Measurements from ENCODE around the gene APOO.

APOO gene

DNA sequence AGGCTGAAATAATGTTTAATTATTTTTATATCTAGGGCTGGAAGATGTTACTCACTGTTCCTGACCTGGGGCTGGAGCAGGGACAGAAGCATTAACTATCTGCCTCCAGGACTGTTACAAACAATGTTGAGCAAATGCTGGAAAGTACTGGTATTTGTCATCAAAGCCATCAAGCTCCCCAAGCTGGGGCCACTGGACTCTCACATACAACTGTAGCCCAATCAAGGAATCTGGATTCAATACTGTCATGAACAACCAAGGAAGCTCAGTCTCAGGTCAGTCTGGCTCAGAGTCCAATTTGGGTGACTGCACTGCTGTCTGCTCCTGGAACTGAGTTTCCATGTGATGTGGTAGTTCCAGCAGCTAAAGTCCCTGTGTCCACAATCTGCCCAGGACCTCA is 50.4 kb downstream of the APOO start:
- no peak for DNase-seq

DNA sequence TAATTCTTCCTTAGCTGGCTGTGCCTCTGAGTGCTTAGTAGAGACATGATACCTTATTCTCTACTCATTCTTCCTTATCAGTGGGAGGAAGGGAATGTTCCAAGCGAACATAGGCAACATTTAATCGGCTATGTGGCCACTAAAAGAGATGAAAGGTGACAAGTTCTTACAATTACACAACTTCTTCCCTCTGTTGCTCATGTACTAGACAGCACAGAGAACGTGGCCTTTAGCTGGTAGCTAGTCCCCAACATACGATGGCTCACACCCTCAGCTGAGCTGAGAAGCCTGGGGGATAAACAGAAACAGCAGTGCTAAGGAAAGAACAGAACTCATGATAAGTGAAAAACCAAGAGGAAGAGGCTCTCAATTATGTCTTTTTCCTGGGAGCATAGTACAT is 52.2 kb downstream of the APOO start:
- DNase-seq = no peak

DNA sequence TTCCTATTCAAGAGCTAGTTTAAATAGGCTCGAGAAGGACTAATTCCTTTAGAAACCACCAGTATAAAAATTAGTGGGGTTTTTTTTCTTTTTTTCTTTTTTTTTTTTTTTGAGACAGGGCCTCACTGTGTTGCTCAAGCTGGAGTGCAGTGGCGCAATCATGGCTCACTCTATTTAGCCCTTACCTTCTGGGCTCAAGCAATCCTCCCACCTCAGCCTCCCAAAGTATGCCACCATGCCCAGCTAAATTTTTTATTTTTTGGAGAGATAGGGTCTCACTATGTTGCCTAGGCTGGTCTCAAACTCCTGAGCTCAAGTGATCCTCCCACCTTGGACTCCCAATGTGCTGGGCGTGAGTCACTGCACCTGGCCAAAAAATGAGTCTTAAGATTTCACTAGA is 52.8 kb downstream of the APOO start:
- no peak for DNase-seq

DNA sequence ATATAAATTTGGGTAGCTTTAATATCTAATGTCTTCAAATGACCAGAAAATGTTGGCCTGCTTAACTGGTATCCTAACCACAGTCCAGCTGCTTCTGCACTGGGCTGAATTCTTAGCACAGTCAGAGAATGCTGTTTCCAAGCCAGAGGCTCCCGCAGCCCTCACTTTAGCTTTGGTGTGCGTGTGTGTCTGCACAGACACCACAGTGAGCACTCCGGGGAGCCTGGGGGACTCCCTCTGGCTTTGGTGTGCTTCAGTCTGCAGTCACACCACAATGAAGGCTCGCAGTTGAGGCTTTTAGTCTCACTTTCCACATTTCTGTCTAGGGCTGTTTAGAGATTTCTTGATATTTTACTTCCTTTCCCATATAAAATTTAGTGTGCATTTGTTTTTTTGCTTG is 53.6 kb downstream of the APOO start:
- DNase-seq = no peak

DNA sequence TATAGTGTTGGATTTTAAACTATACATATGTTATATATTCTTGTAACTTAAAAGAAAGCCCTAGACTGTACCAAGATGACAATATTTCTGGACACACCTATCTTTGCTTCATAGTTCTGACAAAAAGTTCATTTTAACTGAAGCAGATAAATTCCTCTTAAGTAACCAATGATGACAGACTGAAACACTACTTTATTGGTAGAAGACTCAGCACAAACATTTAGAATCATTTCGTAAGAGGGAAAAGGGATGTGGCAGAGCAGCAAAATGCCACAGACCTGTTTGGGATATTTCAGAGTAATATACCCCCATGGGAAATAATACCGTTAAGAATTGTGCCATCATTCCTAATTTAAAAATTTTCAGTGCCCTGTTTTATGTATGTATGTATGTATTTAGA is 56.2 kb downstream of the APOO start:
- no peak for DNase-seq

DNA sequence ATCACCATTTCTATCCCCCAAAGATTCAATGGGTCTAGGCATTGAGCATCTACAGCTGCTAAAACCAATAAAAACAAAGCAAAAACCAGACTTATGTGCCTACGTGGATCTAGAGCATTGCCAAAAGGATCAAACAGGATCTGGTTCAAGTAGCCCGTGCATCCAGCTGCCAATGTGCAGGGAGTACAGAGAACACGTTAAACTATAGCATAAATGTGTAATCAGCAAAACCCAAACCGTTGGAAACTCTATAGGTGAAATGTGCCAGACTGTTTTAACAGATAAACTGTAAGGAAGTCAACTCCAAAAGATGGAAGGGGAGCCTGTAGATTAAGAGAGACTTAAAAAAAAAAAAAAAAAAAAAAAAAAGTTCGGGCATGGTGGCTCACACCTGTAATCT is 58.5 kb downstream of the APOO start:
- DNase-seq = no peak

DNA sequence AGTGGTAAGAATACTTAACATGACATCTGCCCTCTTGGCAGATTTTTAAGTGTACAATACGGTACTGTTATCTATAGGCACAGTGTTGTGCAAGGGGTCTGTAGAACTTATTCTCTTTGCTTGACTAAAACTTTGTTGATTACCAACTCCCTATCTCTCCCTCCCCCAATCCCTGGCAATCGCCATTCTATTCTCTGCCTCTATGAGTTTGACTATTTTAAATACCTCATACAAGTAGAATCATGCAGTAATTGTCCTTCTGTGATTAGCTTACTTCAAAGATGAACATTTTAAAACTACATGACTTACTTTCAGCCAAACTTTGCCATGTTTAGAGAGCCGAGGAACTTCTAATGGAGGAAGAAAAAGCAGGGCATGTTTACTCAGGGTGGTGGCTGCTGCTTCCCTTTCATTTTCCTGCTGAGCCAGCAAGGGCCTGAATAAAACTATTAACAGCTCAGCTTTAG is 62.4 kb downstream of the APOO start:
- no peak for DNase-seq

DNA sequence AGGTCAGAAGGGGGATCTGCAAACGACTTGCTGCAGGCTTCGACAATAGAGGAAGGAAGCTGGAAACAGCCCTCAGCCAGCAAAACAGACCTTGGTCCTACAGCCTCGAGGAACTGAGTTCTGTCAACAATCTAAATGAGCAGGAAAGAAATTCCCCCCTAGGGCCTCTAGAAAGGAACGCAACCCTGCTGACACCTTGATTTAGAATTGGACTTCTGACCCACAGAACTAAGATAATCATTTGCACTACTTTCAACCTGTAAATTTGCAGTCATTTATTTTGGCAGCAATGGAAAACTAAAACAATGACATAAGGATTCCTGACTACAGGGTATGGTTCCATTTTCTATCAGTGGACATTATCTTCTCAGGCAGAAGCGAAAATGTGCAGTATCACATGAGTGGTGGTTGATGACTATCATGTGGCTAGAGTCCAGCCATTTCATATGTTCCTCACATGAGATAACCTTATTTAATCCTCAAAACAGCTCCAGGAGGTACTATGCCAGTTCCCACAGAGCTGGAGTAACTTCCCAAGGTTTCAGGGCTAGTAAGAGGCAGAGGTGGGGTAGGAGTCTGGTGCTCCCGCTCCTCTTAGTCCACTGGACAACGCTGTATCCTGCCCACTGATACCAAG is 63.1 kb downstream of the APOO start:
- no peak for DNase-seq

DNA sequence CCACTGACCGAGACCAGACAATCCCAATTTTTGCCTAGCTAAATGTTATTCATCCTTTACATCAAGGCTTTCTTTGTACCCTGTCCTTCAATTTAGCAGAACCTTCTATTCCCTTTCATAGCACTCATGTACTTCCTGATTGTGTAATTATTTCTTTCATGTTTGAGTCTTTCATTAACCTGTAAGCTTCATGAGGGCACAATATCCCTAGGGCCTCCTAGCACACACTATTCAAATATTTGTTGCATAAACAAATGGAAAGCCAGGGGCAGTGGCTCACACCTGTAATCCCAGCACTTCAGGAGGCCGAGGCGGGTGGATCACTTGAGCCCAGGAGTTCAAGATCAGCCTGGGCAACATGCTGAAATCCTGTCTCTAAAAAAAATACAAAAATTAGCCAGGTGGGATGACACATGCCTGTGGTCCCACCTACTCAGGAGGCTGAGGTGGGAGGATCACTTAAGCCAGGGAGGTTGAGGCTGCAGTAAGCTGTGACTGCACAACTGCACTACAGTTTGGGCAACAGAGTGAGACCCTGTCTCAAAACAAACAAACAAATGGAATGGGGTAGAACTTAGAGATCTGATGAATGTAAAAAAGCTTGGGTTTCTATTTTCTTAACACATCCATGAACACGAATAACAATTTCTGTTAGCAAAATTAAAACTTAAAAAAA is 65.8 kb downstream of the APOO start:
- no peak for DNase-seq

DNA sequence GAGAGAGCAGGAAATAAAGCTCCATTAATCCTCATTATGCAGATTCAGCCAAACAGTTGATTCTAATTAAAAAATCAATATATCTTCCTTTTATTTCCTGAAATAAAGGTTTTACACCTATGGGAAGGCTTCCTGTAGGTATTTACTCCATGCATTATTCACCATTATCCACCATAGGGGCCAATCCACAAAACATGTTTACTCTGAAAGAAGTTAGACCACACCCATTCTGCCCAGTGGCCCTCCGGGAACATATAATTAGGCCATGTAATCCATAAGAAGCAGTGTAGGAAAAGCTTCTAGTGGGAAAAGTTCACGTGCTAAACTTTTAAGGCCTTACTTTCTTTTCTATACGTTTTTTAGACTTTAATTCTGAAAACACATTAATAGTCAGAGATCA is 67.1 kb downstream of the APOO start:
- DNase-seq = no peak

DNA sequence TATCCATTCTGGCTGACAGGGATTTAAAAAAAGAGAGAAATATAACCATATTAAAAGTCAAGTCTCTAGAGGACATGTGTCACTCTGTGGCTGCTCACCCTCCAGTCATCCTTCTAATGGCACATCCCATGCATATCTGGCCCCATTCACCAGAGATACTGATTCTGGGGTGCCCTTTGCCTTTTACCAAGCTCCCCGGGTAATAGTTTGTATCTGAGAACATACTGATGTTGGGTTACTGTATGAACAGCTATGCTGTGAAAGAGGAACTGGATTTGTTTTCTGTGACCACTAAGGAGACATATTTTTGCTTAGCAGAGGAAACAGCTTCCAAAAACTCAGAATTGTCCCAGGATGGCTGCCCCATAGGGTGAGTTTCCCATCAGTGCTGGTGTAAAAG is 68.8 kb downstream of the APOO start:
- no peak for DNase-seq

DNA sequence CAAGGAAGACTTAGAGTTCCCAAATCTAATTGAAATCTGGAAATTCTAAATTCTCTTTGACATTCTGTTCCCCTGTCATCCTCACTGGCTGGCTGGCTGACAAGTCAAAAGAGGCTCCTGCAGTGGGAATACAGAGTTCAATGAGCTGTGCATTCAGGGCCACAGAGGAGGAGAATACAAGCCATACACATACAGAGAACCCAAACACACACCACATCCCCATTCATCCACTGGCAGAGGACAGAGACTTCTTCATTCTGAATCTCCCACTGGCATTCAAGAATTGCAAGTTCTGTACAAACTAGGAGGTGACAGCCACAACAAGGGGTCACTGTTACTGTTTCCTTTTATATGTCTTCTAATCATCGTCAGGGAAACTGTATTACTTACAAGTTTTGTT is 75.0 kb downstream of the APOO start:
- no peak for DNase-seq

DNA sequence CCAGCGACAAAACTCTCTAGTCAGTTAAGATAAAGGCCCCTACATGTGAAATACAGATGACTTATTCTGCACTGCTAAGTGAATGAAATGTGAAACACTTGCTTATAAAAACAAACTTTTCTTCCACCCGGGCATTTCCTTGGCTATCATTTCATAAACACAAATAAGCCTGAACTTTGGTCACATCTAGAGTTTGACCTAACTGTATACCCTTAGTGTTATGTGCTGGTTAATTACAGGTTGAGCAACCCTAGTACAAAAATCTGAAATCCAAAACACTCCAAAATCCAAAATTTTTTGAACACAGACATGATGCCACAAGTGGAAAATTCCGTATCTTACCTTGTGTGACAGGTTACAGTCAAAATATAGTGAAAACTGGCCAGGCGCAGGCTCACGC is 78.9 kb downstream of the APOO start:
- DNase-seq = no peak

DNA sequence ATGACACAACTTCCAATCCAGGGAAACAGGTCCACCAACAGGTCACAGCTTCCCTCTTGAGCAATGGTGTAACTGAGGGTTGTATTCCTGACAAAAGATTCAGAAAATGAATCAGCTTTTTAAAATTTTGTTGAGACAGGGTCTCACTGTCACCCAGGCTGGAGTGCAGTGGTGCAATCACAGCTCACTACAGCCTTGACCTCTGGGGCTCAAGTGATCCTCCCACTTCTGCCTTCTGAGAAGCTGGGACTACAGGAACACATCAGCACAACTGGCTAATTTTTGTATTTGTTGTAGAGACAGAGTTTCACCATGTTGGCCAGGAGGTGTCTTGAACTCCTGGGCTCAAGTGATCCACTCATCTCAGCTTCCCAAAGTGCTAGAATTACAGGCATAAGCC is 81.1 kb downstream of the APOO start:
- no peak for DNase-seq

DNA sequence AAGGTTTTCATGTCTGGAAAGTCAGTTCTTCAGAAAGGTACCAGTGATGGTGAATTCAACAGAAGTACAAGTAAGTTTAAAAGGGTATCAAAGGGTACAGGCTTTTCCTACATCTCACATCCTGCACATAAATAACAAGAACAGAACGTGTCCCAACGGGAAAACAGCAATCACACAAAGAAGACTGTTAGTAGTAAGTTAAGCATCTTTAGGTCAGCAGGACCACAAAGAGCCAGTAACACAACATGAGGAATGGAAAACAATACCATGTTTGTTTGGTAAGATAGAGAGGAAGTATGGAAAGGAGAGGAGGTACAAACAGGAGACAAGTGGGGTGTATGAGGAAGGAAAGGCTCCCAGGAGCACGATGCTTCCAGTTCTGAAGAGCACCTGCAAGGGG is 81.5 kb downstream of the APOO start:
- DNase-seq = no peak

DNA sequence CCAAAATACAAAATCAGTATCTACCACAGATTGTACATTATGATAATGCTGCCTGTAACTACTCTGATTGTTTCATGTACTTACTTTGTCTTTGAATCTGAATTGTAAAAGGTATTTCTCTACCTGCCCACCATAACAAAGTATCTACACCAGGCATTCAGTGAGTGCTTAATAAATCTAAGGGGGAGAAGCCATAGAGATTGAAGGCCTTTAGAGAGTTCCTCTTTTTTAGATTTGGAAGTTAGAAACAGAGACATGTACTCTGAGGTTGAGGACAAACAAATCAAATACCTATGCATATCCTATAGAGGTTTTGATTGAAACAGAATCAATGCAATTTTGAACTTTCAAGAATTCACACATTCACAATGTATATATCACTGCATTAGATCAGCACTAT is 82.1 kb downstream of the APOO start:
- no peak for DNase-seq

DNA sequence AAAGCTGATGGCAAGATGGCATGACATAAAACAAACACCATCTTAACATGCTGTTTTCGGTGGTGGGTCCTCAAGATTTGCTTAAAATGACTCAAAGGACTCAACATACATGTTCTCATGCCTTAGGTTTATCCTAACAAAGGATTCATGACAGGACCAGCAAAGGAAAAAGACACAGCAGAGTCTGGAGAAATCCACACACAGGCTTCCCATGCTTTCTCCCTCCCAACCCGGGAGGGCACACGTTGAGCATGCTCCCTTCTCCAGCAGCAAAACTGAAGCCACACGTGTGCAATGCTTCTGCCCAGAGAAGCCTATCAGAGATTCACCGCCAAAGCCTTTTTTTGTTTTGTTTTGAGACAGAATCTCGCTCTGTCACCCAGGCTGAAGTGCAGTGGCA is 84.9 kb downstream of the APOO start:
- DNase-seq = no peak

DNA sequence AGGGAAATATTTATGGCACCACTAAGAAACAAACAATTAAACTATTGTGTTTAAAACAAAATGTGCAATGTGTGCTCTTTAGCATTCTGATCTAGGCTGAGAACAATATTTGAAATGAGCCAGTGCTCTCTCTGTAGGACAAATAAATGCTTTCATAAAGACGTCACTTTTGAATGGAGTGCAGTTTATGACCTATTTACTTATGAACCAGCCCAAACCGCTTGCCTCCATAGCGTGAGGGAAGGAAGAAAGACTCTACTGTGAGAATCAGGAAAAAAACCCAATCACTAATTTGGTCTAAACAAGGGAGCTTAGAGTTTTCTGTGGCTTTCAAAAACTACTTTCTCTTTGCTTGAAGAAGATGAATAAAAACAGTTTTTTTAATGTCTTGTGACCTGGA is 85.3 kb downstream of the APOO start:
- no peak for DNase-seq

DNA sequence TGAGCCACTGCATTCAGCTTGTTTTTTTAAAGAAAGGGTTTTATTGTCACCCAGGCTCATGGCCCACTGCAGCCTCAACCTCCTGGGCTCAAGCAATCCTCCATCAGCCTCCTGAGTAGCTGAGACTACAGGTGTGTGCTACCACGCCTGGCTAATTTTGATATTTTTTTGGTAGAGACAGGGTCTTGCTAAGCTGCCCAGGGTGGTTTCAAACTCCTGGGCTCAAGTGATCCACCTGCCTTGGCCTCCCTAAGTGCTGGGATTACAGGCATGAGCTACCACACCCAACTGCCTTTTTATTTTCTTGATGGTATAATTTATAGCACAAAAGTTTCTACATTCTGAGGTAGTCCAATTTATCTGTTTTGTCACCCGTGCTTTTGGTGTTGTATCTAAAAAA is 85.9 kb downstream of the APOO start:
- DNase-seq = no peak

DNA sequence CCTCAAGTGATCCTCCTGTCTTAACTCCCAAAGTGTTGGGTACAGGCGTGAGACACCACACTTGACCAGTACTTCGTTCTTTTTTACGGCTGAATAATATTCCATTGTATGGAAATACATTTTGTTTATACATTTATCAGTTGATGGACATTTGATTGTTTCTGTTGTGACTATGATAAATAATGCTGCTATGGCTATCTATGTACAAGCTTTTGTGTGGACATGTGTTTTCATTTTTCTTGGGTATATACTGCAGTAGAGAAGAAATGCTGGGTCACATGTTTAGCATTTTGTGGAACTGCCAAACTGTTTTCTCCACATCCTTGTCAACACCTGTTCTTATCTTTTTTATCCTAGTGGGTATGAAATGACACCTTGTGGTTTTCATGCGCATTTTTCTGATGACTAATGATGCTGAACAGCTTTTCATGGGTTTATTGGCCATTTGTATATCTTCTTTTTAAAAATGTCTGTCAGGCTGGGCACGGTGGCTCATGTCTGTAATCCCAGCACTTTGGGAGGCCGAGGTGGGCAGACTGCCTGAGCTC is 87.4 kb downstream of the APOO start:
- DNase-seq = peak; percentile 32

DNA sequence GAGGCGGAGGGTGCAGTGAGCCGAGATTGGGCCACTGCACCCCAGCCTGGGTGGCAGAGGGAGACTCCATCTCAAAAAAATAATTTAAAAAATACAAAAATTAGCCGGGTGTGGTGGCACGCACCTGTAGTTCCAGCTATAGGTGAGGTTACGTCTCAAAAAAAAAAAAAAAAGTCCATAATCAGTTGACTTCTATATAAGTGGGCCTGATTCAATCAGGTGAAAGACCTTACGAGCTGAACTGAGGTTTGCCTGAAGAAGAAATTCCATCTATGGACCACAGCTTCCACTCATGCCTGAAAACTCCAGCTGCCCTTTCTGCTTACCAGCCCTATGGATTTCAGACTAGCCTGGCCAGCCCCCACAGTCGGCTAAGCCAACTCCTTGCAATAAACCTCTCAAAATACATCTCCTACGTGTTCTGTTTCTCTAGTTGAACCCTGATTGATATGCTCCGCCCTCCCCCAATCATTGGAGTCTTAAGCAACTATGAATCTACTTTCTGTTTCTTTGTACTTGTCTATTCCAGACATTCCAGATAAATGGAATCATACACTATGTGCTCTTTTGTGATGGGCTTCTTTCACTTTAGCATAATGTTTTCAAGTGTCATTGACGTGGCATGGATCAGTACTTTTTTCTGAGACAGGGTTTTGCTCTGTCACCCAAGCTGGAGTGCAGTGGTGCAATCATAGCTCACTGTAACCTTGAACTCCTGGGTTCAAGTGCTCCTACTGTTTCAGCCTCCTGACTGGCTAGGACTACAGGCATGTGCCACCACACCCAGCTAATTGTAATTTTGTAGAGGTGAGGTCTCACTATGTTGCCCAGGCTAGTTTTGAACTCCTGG is 88.1 kb downstream of the APOO start:
- DNase-seq = no peak

DNA sequence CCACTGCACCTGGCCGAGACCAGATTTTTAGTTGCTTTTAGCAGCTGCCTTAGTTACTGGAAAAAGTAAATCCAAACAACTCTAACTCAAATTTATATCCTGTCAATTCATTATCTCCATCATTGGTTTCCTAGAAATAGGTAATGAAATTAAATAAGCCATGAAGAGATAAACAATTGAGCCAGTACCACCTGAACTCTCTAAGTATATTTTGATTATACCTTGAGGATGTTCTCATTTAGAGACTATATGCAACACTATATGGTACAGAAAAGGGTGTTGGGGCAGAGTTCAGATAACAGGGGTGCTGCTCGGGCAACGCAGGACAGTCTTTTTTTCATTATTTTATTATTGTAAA is 89.8 kb downstream of the APOO start:
- DNase-seq = no peak

DNA sequence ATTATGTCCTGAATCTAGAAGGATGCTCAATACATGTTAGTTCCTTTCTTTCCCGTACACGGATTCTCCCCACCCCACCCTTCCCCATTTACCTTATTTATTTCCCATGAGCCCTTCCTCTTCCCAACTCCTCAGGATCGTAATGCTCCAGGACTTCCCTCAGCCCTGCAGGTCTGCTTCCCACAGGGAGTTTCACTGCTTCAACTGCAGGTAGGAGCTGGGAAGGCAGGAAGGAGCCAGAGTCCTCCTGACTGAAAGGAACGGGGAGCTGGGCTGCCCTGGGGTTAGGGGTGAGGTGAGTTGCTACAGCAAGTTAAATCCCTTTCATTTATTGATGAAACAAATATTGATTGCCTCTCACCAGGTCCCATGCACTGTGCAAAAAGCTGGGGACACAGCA is 91.6 kb downstream of the APOO start:
- DNase-seq = no peak

DNA sequence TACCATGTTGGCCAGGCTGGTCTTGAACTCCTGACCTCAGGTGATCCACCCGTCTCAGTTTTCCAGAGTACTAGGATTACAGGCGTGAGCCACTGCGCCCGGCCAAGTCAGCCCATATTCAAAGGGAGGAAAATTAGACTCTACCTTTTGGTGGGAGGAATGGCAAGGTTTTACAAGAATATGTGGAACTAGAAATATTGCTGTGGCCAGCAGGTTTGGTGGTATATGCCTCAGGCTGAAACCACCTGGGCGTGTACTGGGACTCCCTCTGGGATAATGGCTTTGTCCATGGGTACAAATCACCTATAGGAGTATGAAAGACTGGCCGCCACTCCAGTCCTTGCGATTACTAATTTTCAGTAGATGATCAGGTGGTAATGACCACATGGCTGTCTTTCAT is 92.4 kb downstream of the APOO start:
- no peak for DNase-seq

All from activated CD4-positive, alpha-beta T cell treated with anti-CD3 and anti-CD28 coated beads, Interleukin-2, amount 50 U/mL, for 16 hours (primary cell).